CD4-positive, CD25-positive, alpha-beta regulatory T cell (primary cell): ENCODE results near the gene ERO1B. TPM values are rescaled to one million over a fixed set of nuclear protein-coding genes. Genes with fewer than 3 reads are reported as not detected.
A peak's percentile ranks its signal among the peaks of the same experiment; 100 is the strongest.

Source experiments
- ATAC-seq, 2 donors: fragments of 150-1000 bp; cut with Tn5 transposase; one replicate each; pipeline ENCODE4 v1.10.0; 2021; ENCODE audit warnings: low read depth in 2 of 2, moderate number of reproducible peaks in 2 of 2, moderate library complexity in 1 of 2
- DNase-seq, 3 donors: peaks; one replicate each; pipeline versions ENCODE4 v3.0.0 to v3.0.0-alpha.2; 2012 to 2022; ENCODE audit warnings: mixed read lengths in 1 of 3
- H3K27ac ChIP-seq: one replicate; pipeline ENCODE4 v1.7.0; 2013; ENCODE audit warnings: mild to moderate bottlenecking, low read length; ENCODE audit not compliant: insufficient read depth, poor library complexity, severe bottlenecking
- H3K27me3 ChIP-seq: one replicate; pipeline ENCODE4 v1.7.0; 2013; ENCODE audit warnings: low read length; ENCODE audit not compliant: control insufficient read depth, insufficient read depth
- H3K36me3 ChIP-seq: one replicate; pipeline ENCODE4 v1.7.0; 2013; ENCODE audit warnings: mild to moderate bottlenecking, low read length, moderate library complexity; ENCODE audit not compliant: control insufficient read depth, insufficient read depth
- H3K4me1 ChIP-seq: 2 replicates; pipeline ENCODE4 v1.7.0; 2013; ENCODE audit warnings: mild to moderate bottlenecking, low read length; ENCODE audit not compliant: insufficient read depth, control insufficient read depth, poor library complexity, severe bottlenecking
- H3K4me3 ChIP-seq: one replicate; pipeline ENCODE4 v1.7.0; 2013; ENCODE audit warnings: low read depth, mild to moderate bottlenecking, low read length, moderate library complexity
- H3K9me3 ChIP-seq, 2 experiments: 1 replicate in 1 of 2; 2 replicates in 1 of 2; pipeline ENCODE4 v1.7.0; 2013; ENCODE audit warnings: low read length in 2 of 2, mild to moderate bottlenecking in 1 of 2, moderate library complexity in 1 of 2; ENCODE audit not compliant: control insufficient read depth in 2 of 2
- H3K27ac Mint-ChIP-seq, 3 donors: one replicate each; pipeline ENCODE4 v1.8.0; 2020 to 2022; ENCODE audit warnings: mild to moderate bottlenecking in 3 of 3, mixed read lengths in 3 of 3, moderate library complexity in 2 of 3
- H3K27me3 Mint-ChIP-seq: one replicate; pipeline ENCODE4 v1.8.0; 2022; ENCODE audit warnings: mild to moderate bottlenecking, mixed read lengths
- H3K36me3 Mint-ChIP-seq: one replicate; pipeline ENCODE4 v1.8.0; 2020; ENCODE audit warnings: mixed read lengths
- H3K4me1 Mint-ChIP-seq, 4 donors: one replicate each; pipeline ENCODE4 v1.8.0; 2020 to 2022; ENCODE audit warnings: mixed read lengths in 4 of 4, mild to moderate bottlenecking in 1 of 4
- H3K4me3 Mint-ChIP-seq, 4 donors: one replicate each; pipeline ENCODE4 v1.8.0; 2020 to 2022; ENCODE audit warnings: mild to moderate bottlenecking in 4 of 4, mixed read lengths in 4 of 4, moderate library complexity in 3 of 4
- H3K9me3 Mint-ChIP-seq, 7 donors: one replicate each; pipeline ENCODE4 v1.8.0; 2020 to 2022; ENCODE audit warnings: mixed read lengths in 7 of 7, mild to moderate bottlenecking in 3 of 7, moderate library complexity in 2 of 7
- polyA plus RNA-seq, 4 donors: library from polyadenylated mRNA; unstranded; fragments of 300-500 nt; fragmentation: Illumina TruSeq; gene quantifications; one replicate each; pipeline ENCODE4 v1.2.3, GENCODE V29; 2021
- total RNA-seq: library from RNA; stranded (reverse); gene quantifications from one replicate; pipeline ENCODE4 v1.2.3, GENCODE V29; 2022

The ERO1B gene
- total and polyA plus RNA-seq, 5 donors from 2014 or later, result 2.4 to 15.2 (median 2.8) TPM

- Histone ChIP-seq H3K27ac (no peak overlapping the region), H3K4me1 (no peaks in the 10 kb centered on the region), H3K36me3 (no peaks in the 10 kb centered on the region), H3K9me3 (no peaks in the 10 kb centered on the region), H3K4me3 (no peak overlapping the region), H3K27me3 (no peaks in the 10 kb centered on the region)
- Mint-ChIP-seq H3K36me3 (no peaks in the 10 kb centered on the region), H3K9me3 (no peaks in the 10 kb centered on the region), H3K27me3 (peaks cover 23% of the 10 kb centered on the region), H3K4me1 (no peaks in the 10 kb centered on the region), H3K4me3 (no peak overlapping the region), H3K27ac (peak overlapping the region in 1 of 3 donors; percentile 26)
- ATAC-seq, result no peak
- DNase-seq, result no peak
Observed at GRCh38 chr1:236292425-236292824, 10.7 kb upstream of the ERO1B start.

GRCh38 chr1:236289492-236290131, 7.9 kb upstream of the ERO1B start:
- H3K4me1 ChIP-seq, result no peaks in the 10 kb centered on the region
- no peak overlapping the region for H3K4me3 ChIP-seq
- no peaks in the 10 kb centered on the region for H3K9me3 ChIP-seq
- H3K36me3 ChIP-seq, result no peaks in the 10 kb centered on the region
- no peak overlapping the region for H3K27ac Mint-ChIP-seq
- peaks cover 24% of the 10 kb centered on the region for H3K27me3 Mint-ChIP-seq
- H3K27me3 ChIP-seq, result no peaks in the 10 kb centered on the region
- H3K36me3 Mint-ChIP-seq, result no peaks in the 10 kb centered on the region
- H3K4me1 Mint-ChIP-seq, result peaks cover under 1 to 8% (median 2%) of the 10 kb centered on the region in 4 donors
- no peak overlapping the region for H3K27ac ChIP-seq
- no peak overlapping the region for H3K4me3 Mint-ChIP-seq
- DNase-seq (no peak), ATAC-seq (no peak)
- H3K9me3 Mint-ChIP-seq, result no peaks in the 10 kb centered on the region

- Mint-ChIP-seq H3K27ac (no peak overlapping the region), H3K4me3 (no peak overlapping the region), H3K4me1 (peaks cover 7 to 18% (median 12%) of the 10 kb centered on the region in 4 donors), H3K36me3 (no peaks in the 10 kb centered on the region), H3K9me3 (no peaks in the 10 kb centered on the region), H3K27me3 (peaks cover 33% of the 10 kb centered on the region)
- Histone ChIP-seq H3K4me1 (no peaks in the 10 kb centered on the region), H3K36me3 (no peaks in the 10 kb centered on the region), H3K27me3 (no peaks in the 10 kb centered on the region), H3K9me3 (no peaks in the 10 kb centered on the region), H3K27ac (no peak overlapping the region), H3K4me3 (no peak overlapping the region)
- no peak for ATAC-seq
- no peak for DNase-seq
Observed at GRCh38 chr1:236288620-236288976, 6.8 kb upstream of the ERO1B start.

- H3K27ac Mint-ChIP-seq, result no peak overlapping the region
- no peaks in the 10 kb centered on the region for H3K36me3 ChIP-seq
- no peak overlapping the region for H3K4me3 Mint-ChIP-seq
- peaks cover 11 to 22% (median 14%) of the 10 kb centered on the region in 4 donors for H3K4me1 Mint-ChIP-seq
- peaks cover 2% of the 10 kb centered on the region for H3K4me1 ChIP-seq
- no peaks in the 10 kb centered on the region for H3K9me3 ChIP-seq
- H3K27me3 ChIP-seq, result no peaks in the 10 kb centered on the region
- H3K4me3 ChIP-seq, result no peak overlapping the region
- ATAC-seq, result no peak
- peaks cover 0 to 2% (median 0%) of the 10 kb centered on the region in 7 donors for H3K9me3 Mint-ChIP-seq
- H3K27me3 Mint-ChIP-seq, result peaks cover 33% of the 10 kb centered on the region
- H3K36me3 Mint-ChIP-seq, result no peaks in the 10 kb centered on the region
- H3K27ac ChIP-seq, result no peak overlapping the region
- no peak for DNase-seq
Observed at GRCh38 chr1:236287757-236288619, 6.2 kb upstream of the ERO1B start.

GRCh38 chr1:236287356-236287755, 5.6 kb upstream of the ERO1B start:
- no peak overlapping the region for H3K27ac Mint-ChIP-seq
- peaks cover 0 to 2% (median 0%) of the 10 kb centered on the region in 7 donors for H3K9me3 Mint-ChIP-seq
- Histone ChIP-seq H3K4me3 (no peak overlapping the region), H3K4me1 (peaks cover 8% of the 10 kb centered on the region), H3K27me3 (no peaks in the 10 kb centered on the region), H3K9me3 (no peaks in the 10 kb centered on the region), H3K36me3 (no peaks in the 10 kb centered on the region), H3K27ac (no peak overlapping the region)
- peaks cover 16 to 28% (median 20%) of the 10 kb centered on the region in 4 donors for H3K4me1 Mint-ChIP-seq
- no peak overlapping the region for H3K4me3 Mint-ChIP-seq
- H3K27me3 Mint-ChIP-seq, result peaks cover 33% of the 10 kb centered on the region
- ATAC-seq, result no peak
- DNase-seq, result no peak
- no peaks in the 10 kb centered on the region for H3K36me3 Mint-ChIP-seq

GRCh38 chr1:236284291-236284721, 2.5 kb upstream of the ERO1B start:
- Mint-ChIP-seq H3K9me3 (peaks cover 0 to 2% (median 0%) of the 10 kb centered on the region in 7 donors), H3K4me1 (peaks cover 21 to 45% (median 33%) of the 10 kb centered on the region in 4 donors), H3K4me3 (peak overlapping the region; percentile 45 to 89 (median 69)), H3K36me3 (no peaks in the 10 kb centered on the region), H3K27me3 (peaks cover 31% of the 10 kb centered on the region), H3K27ac (peak overlapping the region; percentile 56 to 78 (median 76))
- DNase-seq, result peak in 2 of 3 donors; percentile 22 to 30
- Histone ChIP-seq H3K4me3 (peak overlapping the region; percentile 4), H3K9me3 (no peaks in the 10 kb centered on the region), H3K36me3 (no peaks in the 10 kb centered on the region), H3K27ac (no peak overlapping the region), H3K27me3 (no peaks in the 10 kb centered on the region), H3K4me1 (peaks cover 20% of the 10 kb centered on the region)
- ATAC-seq, result no peak

- peaks cover 21 to 55% (median 43%) of the 10 kb centered on the region in 4 donors for H3K4me1 Mint-ChIP-seq
Observed at GRCh38 chr1:236282719-236283118, 961 bp upstream of the ERO1B start.

More at GRCh38 chr1:236282719-236283118, 961 bp upstream of the ERO1B start:
- Histone ChIP-seq H3K4me3 (peak overlapping the region; percentile 89), H3K9me3 (no peaks in the 10 kb centered on the region), H3K36me3 (no peaks in the 10 kb centered on the region), H3K27ac (peak overlapping the region; percentile 80), H3K4me1 (peaks cover 20% of the 10 kb centered on the region), H3K27me3 (no peaks in the 10 kb centered on the region)
- H3K4me3 Mint-ChIP-seq, result peak overlapping the region; percentile 87 to 99 (median 96)
- H3K27ac Mint-ChIP-seq, result peak overlapping the region; percentile 93 to 95 (median 93)
- peaks cover 0 to 2% (median 0%) of the 10 kb centered on the region in 7 donors for H3K9me3 Mint-ChIP-seq
- peaks cover 20% of the 10 kb centered on the region for H3K27me3 Mint-ChIP-seq
- no peak for DNase-seq
- no peak for ATAC-seq
- H3K36me3 Mint-ChIP-seq, result peaks cover 5% of the 10 kb centered on the region
